Psoas muscle (tissue), 8 donors: Measurements from ENCODE around the gene BSN. TPM values are rescaled to one million over a fixed set of nuclear protein-coding genes. Genes with fewer than 3 reads are reported as not detected.

Source experiments
- ATAC-seq, 4 donors: fragments of 200-7000 bp; cut with Tn5 transposase; one replicate each; pipeline ENCODE4 v1.9.1; 2020; ENCODE audit warnings: moderate library complexity in 3 of 4, mild to moderate bottlenecking in 2 of 4
- DNase-seq, 2 donors: peaks; one replicate each; pipeline ENCODE4 v3.0.0-alpha.2; 2020
- H3K27ac ChIP-seq: fragments of 200-600 bp; one replicate; pipeline ENCODE4 v1.8.0; 2022
- H3K27me3 ChIP-seq, 3 donors: fragments of 200-600 bp in 1 of 3; one replicate each; pipeline versions ENCODE4 v1.6.1 to v1.8.0; 2013 to 2022; ENCODE audit warnings: low read length in 2 of 3, mild to moderate bottlenecking in 2 of 3, moderate library complexity in 1 of 3; ENCODE audit not compliant: insufficient read depth in 3 of 3
- H3K36me3 ChIP-seq, 2 donors: fragments of 200-600 bp in 1 of 2; one replicate each; pipeline versions ENCODE4 v1.6.1 to v1.8.0; 2013 to 2022; ENCODE audit warnings: low read depth in 1 of 2, mild to moderate bottlenecking in 1 of 2, moderate library complexity in 1 of 2; ENCODE audit not compliant: insufficient read depth in 1 of 2
- H3K4me1 ChIP-seq: fragments of 200-600 bp; one replicate; pipeline ENCODE4 v1.8.0; 2022
- H3K4me3 ChIP-seq: fragments of 200-600 bp; one replicate; pipeline ENCODE4 v1.8.0; 2022; ENCODE audit warnings: mild to moderate bottlenecking
- H3K9me3 ChIP-seq: fragments of 200-600 bp; one replicate; pipeline ENCODE4 v1.8.0; 2022
- CTCF ChIP-seq: fragments of 200-600 bp; IDR thresholded peaks from one replicate; pipeline ENCODE4 v1.8.0; 2022; ENCODE audit warnings: antibody characterized with exemption
- WGBS, 3 donors: extraction: QIAGEN DNeasy Blood & Tissue Kit; methylation state at CpG; one replicate each; pipeline versions ENCODE4 v1.1.6 to v1.1.7; 2013; 5-methylcytosine and 5-hydroxymethylcytosine counted together
- intact Hi-C, 2 donors: fragments of 100-400 bp; cut with DNase I; formaldehyde crosslinking; loops; one replicate each; pipeline versions ENCODE4 v1.11.0 to v1.14.2; 2022
- polyA plus RNA-seq, 3 donors: library from polyadenylated mRNA; stranded (reverse); fragments of 200-250 nt; gene quantifications; one replicate each; pipeline ENCODE4 v1.2.3, GENCODE V29; 2013
- total RNA-seq, 4 donors: library from RNA; stranded (reverse); fragmentation: NEBNext Ultra II Directional in 2 of 4; extraction: Animal tissue kit (Norgen Biotek cat#: 25700) in 2 of 4; gene quantifications; one replicate each; pipeline versions ENCODE4 v1.2.1 to v1.2.4, GENCODE V29; 2021 to 2023
- donor health status: healthy with polysubstance abuse.
- donor health status: DM: no; HTN: no; CAD: no; lungs with moderate emphysema.
- donor health status: Bipolar disorder and iron deficiency.
- donor health status: healthy.
- donor health status: DM: yes; HTN: yes; CAD: no.
- donor health status: DM: no; HTN: no; CAD: no.
- donor health status: DM: no; HTN: no; CAD: no.
- donor health status: DM: yes; HTN: yes; CAD: no.

BSN gene
- total and polyA plus RNA-seq, 7 donors = 0.08 to 0.95 (median 0.22) TPM

GRCh38 chr3:49634736-49635135, 80.5 kb downstream of the BSN start:
- Histone ChIP-seq H3K36me3 (no peaks in the 10 kb centered on the region), H3K4me3 (no peak overlapping the region), H3K9me3 (peaks cover 4% of the 10 kb centered on the region), H3K4me1 (no peaks in the 10 kb centered on the region), H3K27me3 (no peaks in the 10 kb centered on the region), H3K27ac (no peak overlapping the region)
- WGBS, 3 donors = 74 to 81% (median 76%) methylated on average over 3 of the region's 3 CpGs
- ATAC-seq = no peak
- no peak for DNase-seq
- intact Hi-C loops = no loop called here
- TF ChIP-seq CTCF = no peak

GRCh38 chr3:49636883-49637609, 82.8 kb downstream of the BSN start:
- WGBS, 3 donors = 57 to 63% (median 61%) methylated on average over 7 of the region's 7 CpGs
- Histone ChIP-seq H3K27ac (no peak overlapping the region), H3K36me3 (no peaks in the 10 kb centered on the region), H3K9me3 (no peaks in the 10 kb centered on the region), H3K4me3 (no peak overlapping the region), H3K4me1 (no peaks in the 10 kb centered on the region), H3K27me3 (no peaks in the 10 kb centered on the region)
- intact Hi-C loops = no loop called here
- DNase-seq (no peak), ATAC-seq (no peak)
- no peak for TF ChIP-seq CTCF

GRCh38 chr3:49638445-49638844, 84.2 kb downstream of the BSN start:
- Histone ChIP-seq H3K36me3 (no peaks in the 10 kb centered on the region), H3K4me3 (no peak overlapping the region), H3K27me3 (no peaks in the 10 kb centered on the region), H3K4me1 (no peaks in the 10 kb centered on the region), H3K9me3 (no peaks in the 10 kb centered on the region), H3K27ac (no peak overlapping the region)
- intact Hi-C loops = no loop called here
- TF ChIP-seq CTCF = no peak
- 56 to 71% (median 61%) methylated on average over 8 of the region's 8 CpGs for WGBS, 3 donors
- ATAC-seq (peak in 1 of 4 donors; percentile 46), DNase-seq (no peak)

GRCh38 chr3:49639551-49639950, 85.3 kb downstream of the BSN start:
- WGBS, 3 donors = 80 to 90% (median 87%) methylated on average over 2 of the region's 2 CpGs
- DNase-seq (peak in 1 of 2 donors; percentile 14), ATAC-seq (no peak)
- H3K4me1 ChIP-seq = no peaks in the 10 kb centered on the region
- no peak overlapping the region for H3K27ac ChIP-seq
- TF ChIP-seq CTCF = no peak
- no peaks in the 10 kb centered on the region for H3K9me3 ChIP-seq
- H3K27me3 ChIP-seq = no peaks in the 10 kb centered on the region
- intact Hi-C loops = no loop called here
- no peaks in the 10 kb centered on the region for H3K36me3 ChIP-seq
- no peak overlapping the region for H3K4me3 ChIP-seq

GRCh38 chr3:49641292-49641691, 87.0 kb downstream of the BSN start:
- ATAC-seq (no peak), DNase-seq (peak in 1 of 2 donors; percentile 7)
- WGBS, 3 donors = 66 to 82% (median 68%) methylated on average over 7 of the region's 7 CpGs
- Histone ChIP-seq H3K4me3 (no peak overlapping the region), H3K4me1 (no peaks in the 10 kb centered on the region), H3K9me3 (no peaks in the 10 kb centered on the region), H3K36me3 (no peaks in the 10 kb centered on the region), H3K27me3 (no peaks in the 10 kb centered on the region), H3K27ac (no peak overlapping the region)
- TF ChIP-seq CTCF = no peak
- intact Hi-C loops = no loop called here
